VCaP (cell line): ENCODE measurements around the gene ADRA2B.

Experiments used
- H3K27ac ChIP-seq: fragments of 450-650 bp; 2 replicates; pipeline ENCODE4 v1.5.1; 2017
- TF ChIP-seq, protein P1 (sequence below): fragments of 450-650 bp; conservative IDR thresholded peaks from 2 replicates; pipeline ENCODE4 v1.5.1; 2017; ENCODE audit warnings: mild to moderate bottlenecking, moderate library complexity

The ADRA2B gene

DNA sequence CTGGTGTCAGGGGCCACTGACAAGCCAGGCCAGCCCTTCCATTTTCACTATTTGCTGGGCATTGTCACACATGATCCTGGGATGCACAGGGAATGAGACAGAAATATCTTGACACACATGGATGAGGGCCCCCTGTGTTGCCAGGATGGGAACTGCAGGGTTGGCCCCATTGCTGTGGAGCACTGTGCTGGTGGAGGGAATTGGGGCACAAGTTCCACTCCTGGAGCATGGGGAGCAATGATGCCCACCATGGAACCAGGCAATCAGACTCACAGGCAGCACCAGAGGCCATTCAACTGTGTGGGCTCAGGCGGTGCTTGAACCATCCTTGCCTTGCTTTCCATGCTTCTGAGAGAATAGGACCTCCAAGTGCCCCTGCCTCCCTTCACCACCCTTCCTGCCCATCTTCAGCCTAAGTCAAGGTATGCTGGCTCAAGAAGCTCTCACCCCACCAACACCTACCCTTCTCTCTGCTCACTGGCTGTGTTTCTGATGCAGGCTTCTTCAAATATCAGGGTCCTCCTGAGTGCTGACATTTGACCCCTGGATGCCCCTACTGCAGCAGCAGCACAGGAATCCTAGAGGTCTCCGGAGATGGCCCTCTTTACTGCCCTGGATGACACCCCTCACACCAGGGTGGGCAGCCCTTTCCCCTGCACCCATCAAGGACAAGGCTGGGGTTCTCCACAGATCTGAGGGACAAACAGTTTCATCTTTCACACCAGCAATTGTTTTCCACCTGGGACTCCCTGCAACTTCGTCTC, 11.0 kb downstream of the ADRA2B start:
- no peak overlapping the region for H3K27ac ChIP-seq
- TF ChIP-seq, protein P1, sequence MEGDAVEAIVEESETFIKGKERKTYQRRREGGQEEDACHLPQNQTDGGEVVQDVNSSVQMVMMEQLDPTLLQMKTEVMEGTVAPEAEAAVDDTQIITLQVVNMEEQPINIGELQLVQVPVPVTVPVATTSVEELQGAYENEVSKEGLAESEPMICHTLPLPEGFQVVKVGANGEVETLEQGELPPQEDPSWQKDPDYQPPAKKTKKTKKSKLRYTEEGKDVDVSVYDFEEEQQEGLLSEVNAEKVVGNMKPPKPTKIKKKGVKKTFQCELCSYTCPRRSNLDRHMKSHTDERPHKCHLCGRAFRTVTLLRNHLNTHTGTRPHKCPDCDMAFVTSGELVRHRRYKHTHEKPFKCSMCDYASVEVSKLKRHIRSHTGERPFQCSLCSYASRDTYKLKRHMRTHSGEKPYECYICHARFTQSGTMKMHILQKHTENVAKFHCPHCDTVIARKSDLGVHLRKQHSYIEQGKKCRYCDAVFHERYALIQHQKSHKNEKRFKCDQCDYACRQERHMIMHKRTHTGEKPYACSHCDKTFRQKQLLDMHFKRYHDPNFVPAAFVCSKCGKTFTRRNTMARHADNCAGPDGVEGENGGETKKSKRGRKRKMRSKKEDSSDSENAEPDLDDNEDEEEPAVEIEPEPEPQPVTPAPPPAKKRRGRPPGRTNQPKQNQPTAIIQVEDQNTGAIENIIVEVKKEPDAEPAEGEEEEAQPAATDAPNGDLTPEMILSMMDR: no peak

DNA sequence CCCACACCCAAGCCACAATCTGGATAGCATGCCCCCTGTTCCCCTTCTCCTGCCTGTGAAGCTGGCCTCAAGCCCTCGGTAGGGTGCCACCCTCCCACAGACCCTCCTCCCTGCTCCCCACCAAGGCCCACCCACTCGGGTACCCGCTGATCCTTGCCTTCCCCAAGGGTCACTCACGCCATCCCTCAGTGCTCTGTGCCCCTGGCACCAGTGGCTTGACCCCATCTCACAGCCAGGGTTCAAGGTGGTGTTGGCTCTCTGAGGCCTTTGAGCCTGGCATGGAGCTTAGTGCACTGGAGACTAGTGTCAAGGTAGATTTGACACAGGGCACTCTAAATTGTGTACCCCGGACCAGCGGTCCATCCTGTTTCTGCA, 11.9 kb downstream of the ADRA2B start:
- TF ChIP-seq, protein P1: no peak
- no peak overlapping the region for H3K27ac ChIP-seq

DNA sequence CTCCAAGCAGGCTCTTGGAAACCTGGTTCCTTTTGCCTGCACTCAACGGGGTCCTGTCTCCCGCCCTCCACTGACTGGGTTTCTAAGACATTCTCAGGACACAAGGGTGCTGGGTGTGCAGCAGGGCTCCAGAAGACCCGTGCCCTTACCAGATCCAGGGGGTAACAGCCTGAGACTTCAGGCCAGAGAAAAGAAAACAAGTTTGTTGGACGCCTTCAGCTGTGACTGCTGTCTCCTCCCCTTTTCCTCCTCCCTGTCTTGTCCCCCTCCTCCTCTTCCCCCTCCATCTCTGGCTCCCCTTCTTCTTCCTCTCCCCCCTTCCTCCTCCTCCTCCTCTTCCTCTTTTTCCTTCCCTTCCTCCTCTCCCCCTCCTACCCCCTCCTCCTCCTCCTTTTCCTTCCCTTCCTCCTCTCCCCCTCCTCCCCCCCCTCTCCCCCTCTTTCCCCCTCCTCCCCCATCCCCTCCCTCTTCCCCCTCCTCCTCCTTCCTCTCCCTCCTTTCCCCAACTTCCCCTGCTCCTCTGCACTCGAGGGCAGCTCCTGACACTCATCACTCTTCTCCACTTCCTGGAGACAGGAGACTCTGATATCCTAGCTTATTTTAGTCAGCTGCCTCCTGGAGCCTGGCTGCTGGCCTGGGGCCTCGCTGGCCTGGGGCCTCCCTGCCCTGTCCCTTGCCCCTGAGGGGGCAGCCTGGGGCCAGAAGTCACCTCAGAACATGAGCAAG, 12.4 kb downstream of the ADRA2B start:
- TF ChIP-seq, protein P1: no peak
- H3K27ac ChIP-seq: no peak overlapping the region

DNA sequence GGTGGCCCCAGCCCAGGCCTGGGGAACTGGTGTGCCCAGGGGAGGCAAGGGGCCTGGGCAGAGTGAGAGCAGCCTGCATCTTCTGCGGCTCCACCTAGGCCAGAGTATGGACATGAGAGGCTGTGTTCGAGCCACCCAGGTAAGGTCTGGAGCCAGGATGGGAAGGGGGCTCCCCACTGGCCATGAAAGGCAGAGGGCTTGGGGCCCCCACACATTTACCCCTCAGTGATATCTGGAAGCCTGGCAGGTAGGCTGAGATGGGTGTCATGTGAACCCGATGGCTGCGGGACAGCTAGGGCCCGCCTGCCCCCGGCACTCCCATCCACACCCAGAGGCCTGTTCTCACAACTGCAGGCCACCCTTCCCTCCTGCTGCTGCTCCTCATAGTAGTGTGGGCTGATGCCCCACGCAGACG, 13.2 kb downstream of the ADRA2B start:
- no peak overlapping the region for H3K27ac ChIP-seq
- TF ChIP-seq, protein P1: no peak

DNA sequence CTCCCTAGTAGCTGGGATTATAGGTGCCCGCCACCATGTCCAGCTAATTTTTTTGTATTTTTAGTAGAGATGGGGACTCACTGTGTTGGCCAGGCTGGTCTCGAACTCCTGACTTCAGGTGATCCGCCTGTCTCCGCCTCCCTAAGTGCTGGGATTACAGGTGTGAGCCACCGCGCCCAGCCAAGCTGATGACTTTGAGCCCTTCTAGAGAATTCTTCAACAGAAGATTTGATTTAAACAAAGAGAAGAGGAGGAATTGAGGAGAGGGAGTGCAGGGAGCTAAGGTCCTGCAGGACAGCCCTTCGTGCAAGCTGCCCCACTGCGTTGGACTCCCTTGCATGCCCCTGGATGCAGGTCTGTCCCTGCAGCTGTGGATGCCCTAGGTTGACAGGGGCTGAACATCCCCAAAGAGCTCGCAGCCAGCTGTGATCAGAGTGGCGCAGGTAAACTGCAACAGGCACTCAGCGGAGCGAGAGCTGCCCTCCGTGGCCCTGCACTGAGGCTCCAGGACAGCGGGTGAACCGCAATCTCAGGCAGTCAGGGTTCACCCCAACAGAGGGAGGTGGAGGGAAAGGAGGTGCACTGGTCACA, 13.7 kb downstream of the ADRA2B start:
- no peak overlapping the region for H3K27ac ChIP-seq
- TF ChIP-seq, protein P1: no peak

DNA sequence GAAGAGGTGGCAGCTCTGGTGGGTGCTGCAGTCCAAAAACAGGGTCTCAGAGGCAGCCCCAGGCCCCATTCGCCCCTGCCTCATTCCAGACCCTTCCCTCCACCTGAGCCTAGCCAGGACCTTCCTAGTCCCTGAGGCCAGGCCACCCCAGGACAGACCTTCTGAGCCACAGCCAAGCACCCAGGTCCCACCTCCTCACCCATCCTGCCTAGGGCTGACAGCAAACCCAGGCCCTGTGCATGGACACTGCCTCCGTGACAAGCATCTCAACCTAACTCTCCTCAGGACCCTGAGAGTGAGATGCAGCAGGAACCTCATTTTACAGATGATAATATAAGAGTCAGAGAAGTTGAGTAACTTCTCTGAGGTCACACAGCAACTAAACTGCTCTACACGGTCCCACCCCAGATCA, 15.5 kb downstream of the ADRA2B start:
- H3K27ac ChIP-seq: no peak overlapping the region

More for the DNA sequence above, 15.5 kb downstream of the ADRA2B start:
- TF ChIP-seq, protein P1: no peak
